GM19025 (cell line): Measurements from ENCODE around the gene PREX1.

Experiments used
- ATAC-seq: cut with Tn5 transposase; IDR thresholded peaks from one replicate; pipeline ENCODE4 v1.9.1; 2021; ENCODE audit warnings: mild to moderate bottlenecking, low read depth, moderate library complexity; ENCODE audit not compliant: unreplicated experiment

Gene PREX1

GRCh38 chr20:48648482-48649051 is 179.2 kb downstream of the PREX1 start:
- no peak for ATAC-seq

DNA sequence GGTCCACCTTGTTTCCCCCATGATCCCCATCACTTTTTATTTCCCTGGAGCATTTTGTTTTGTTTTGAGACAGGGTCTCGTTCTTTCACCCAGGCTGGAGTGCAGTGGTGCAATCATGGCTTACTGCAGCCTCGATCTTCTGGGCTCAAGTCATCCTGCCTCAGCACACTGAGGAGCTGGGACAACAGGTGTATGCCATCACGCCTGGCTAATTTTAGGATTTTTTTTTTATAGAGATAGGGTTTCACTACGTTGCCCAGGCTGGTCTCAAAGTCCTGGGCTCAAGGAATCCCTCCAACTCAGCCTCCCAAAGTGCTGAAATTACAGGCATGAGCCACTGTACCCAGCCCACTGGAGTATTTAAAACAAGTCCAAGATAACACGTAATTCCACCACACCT is 179.9 kb downstream of the PREX1 start:
- ATAC-seq = no peak

DNA sequence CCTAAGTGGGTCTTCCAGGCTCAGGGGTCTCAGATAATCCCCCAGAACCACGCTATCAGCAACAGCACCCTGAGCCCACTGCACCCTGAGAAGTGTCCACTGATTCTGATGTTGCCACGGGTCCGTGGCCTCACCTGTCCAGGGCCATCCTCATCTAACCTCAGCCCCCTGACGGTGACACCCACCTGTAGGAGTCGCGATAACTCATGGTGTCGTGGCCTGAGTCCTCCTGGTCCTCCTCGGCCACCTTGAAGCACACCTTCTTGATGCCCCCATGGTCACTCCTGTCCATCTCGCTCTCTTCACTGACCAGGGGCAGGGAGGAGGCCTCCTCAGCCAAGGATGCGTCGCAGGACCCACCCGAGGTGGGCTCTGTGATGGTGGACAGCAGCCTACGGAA is 182.1 kb downstream of the PREX1 start:
- no peak for ATAC-seq

DNA sequence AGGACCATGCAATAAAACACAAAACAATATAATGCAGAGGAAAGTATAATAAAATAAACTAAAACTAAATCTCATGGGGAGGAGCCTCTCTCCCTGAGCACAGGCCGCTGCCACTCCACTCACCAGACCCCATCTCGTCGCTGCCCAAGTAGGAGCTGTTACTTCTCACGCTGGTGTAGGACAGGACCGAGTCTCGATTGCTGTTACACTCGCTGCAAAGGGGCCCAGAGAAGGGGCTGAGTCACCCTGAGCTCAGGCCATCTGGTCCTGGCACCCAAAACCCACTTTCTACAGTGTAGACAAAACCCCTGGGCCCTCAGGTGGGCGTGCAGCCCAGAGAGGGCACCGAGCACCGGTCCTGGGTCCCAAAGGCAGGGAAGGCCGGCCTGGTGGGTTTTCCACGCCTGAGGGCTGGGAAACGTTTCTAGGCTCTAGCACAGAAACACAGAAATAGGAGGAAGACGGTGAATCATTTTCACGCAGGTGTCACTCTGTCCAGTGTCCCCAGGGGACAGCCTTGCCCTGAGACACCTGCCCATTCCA is 183.4 kb downstream of the PREX1 start:
- no peak for ATAC-seq

DNA sequence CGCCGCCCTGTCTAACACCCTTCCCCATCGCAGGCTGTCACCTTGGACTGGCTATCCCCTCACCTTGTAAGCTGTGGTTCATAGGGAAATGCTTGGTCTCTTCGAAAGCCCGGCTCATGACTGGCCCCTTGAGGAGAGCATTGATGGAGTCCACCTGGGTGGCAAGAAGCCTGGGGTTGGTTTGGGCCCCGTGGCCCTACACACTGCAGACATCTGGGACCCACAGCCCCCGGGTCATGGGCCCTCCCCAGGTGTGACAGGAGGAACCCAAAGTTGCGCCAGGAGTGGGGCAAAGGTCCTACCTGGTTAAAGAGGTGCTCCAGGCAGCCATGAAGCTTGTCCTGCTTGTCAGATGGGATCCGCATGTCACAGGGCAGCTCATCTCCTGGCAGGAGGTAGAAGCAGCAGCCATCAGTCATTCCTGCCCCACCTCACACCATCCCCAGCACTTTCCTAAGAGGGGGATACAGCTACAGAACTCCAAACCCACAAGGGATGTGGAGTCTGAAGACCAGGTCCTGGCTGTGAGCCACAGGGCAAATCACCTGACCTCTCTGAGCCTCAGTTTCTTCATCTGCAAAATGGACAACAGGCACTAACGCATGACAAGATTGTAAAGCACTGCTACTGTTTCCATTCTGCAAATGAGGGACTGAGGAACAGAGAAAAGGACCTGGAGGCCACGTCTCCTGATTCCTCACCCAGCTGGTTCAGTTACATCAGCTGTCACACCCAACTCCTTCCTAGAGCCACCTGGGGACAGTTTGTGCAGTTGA is 185.5 kb downstream of the PREX1 start:
- no peak for ATAC-seq

DNA sequence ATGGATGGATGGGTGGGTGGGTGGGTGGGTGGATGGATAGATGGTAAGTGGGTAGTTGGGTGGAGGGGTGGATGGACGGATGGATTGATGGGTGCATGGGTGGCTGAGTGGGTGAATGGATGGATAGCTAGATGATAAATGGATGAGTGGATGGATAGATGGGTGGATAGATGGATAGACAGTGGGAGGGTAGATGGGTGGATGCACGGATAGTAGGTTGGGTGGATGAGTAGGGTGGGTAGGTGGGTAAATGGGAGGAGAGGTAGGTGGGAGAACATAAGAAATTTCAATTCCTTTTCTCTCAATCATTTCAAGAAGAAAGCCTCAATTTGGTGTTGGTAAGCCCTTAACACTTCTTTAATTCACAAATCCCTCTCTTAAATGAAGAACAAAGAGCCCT is 186.9 kb downstream of the PREX1 start:
- no peak for ATAC-seq

- ATAC-seq = no peak
These were observed 187.9 kb downstream of the PREX1 start for GRCh38 chr20:48639899-48640298.

GRCh38 chr20:48638546-48638945 is 189.3 kb downstream of the PREX1 start:
- no peak for ATAC-seq

DNA sequence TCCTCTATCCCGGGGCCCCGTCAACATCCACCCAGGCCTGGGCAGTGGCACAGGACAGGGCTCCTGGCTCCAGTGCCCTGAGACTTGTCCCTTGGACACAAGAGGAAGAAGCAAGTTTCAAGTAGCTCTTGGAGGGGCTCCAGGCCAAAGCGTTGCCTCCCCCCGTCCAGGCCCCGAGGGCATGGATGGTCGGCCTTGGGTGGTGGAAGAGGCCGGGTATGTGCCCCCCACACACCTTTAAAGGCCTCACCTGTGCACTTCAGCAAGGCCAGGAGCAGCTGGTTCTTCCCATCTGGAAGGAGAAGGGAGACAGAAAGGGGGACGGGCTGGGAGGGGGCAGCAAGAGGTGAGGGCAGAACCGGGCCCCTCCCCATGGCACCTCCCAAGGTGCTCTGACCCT is 190.3 kb downstream of the PREX1 start:
- no peak for ATAC-seq

GRCh38 chr20:48636301-48636700 is 191.5 kb downstream of the PREX1 start:
- ATAC-seq = no peak

GRCh38 chr20:48635791-48636267 is 192.0 kb downstream of the PREX1 start:
- no peak for ATAC-seq

- ATAC-seq = no peak
These were observed 192.4 kb downstream of the PREX1 start for GRCh38 chr20:48635361-48635760.

GRCh38 chr20:48634641-48635040 is 193.2 kb downstream of the PREX1 start:
- no peak for ATAC-seq

DNA sequence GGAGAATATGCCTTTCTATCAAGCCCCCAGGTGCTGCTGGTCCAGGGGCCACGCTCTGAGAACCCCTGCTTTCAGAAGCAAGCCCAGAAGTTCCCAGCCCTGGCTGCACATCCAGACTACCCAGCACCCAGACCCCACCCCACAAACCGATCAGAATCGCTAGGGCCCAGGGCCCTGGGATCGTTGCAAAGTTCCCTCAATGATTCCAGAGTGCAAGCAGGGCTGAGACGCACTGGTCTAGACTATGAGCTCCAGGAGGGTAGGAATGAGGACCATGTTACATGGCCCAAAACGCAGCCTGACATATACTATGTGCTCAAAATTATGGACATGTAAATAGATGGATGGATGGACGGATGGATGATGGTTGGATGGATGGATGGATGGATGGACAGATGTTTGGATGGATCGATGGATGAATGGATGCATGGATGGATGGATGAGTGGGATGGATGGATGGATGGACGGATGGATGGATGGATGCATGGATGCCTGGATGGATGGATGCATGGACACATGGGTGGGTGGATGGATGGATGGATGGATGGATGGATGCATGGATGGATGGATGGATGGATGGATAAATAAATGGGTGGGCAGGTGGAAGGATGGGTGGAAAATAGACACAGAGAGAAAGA is 194.1 kb downstream of the PREX1 start:
- ATAC-seq = no peak

DNA sequence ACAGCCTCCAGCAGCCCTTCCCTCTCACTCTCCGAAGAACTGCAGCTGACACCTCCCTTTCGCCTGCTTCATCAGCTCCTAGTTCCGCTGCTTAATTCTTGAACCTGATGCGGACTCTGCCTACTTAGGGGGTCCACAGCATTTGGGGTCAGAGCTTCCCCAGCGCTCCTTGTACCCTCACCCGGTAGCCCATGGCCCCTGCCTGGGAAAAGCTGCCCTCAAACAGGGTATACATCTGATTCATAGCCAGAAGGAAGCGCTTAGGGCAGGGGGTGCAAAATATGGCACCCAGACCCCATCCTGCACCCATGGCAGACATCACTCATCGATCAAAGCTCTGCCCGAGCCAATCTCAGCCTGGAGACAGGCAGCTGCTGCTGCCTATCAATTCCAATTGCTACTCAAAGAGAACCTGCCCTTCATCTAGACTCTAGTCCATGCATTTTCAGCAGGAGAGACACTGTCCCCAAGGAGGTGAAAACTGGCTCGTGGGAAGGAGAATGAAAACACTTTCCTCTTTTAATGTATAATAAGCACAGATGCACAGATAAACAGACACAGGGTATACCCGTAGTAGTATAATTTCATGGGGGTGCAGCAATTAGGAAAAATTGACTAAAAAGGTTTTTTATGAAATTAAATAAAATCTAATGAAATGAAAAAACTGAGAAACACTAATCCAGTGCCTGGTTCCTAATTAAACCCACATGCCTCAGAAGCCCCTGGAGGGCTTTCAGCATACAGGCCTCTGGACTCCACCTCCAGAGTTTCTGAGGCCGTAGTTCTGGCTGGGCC is 194.8 kb downstream of the PREX1 start:
- no peak for ATAC-seq

DNA sequence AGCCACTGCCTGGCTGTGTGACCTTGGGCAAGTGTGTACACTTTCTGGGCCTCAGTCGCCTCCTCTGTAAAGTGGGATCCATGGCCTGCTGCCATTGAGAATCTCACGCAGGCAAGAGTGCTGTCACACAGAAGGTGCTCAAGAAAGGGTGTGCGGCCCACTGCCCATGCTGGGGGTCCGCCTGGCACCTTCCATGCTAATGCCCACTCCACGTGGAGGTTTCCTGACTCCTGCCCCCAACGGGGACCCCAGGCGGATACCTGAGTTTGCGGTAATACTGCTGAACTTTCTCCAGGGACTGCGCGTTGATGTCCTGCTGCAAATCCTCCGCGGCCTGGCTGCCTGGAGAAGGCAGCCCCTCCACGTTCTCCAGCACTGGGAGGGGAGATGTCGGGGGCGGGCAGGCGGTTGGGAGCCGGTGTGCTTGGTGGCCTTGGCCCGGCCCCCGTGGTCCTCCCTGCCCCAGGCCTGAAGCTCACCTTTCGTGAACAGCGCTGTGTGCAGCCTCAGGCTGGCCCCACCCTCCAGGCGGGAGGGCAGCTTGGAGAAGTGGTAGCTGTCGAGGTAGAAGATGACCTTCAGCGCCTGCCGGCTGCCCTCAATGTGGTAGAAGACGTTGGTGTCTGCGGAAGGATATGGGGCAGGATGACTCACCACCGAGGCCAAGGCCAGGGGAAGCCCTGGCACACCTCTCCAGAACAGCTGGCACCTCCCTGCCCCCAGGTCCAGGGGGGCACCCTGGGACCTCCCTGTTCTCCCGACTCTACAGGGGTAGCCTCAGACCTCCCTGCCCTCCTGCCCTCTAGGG is 195.6 kb downstream of the PREX1 start:
- no peak for ATAC-seq

DNA sequence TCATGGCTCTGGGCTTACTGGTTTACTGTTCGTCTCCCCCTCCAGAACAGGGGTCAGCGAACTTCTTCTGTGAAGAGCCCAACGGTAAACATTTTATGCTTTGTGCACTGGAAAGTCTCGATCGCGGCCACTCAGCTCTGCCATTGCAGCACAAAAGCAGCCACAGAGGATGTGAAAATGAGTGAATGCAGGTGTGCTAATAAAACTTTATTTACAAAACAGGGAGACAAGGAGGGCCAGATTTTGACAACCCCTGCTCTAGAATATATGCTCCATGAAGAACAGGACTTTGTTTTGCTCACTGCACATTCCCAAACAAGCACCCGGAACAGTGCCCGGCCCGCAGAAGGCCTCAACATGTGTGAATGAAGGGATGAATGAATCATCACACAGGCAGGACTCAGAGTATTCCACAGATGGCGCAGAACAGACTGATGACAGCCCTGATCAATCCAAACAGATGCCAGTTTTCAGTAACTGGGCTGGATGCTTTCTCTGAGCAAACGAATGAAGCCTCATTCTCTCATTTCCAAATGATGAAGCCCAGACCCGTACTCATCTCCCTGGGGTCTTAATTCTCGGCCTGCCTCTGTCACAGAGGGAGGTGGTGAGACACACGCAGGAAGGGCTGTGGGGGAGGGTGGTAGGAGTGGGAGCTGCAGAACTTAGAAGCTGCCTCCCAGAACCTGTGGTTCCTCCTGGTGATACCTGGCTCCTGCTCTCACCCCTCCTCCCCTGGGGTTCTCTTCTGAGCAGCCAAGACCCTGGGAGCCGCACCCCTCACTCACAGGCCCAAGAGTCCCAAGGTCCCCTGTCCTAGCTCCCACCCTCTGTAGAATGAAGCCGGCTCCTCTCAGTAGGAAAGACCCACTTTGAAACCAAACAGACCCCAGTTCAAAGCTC is 196.4 kb downstream of the PREX1 start:
- ATAC-seq = no peak

- ATAC-seq = no peak
These were observed 197.3 kb downstream of the PREX1 start for GRCh38 chr20:48630342-48631075.
